ENCODE data around the gene DPP9.
"Not testable (repeated sequence)": the region's sequence is repeated elsewhere in the genome, so short reads cannot be mapped to it uniquely, and the experiment has no call there.

DPP9 gene

GRCh38 chr19:4723595-4724514 is at the start of gene DPP9:
DPP9 (minus strand) TSS chr19:4723842; CDS start chr19:4719906, 3,936 bp downstream.
- DNase-seq, result peak; percentile 96

GRCh38 chr19:4773047-4773640 is 49.5 kb upstream of the DPP9 start:
- DNase-seq, result no peak

GRCh38 chr19:4772566-4772965 is 48.9 kb upstream of the DPP9 start:
- DNase-seq, result no peak

- DNase-seq, result peak; percentile 55
Observed at GRCh38 chr19:4768934-4769777, 45.5 kb upstream of the DPP9 start.

- no peak for DNase-seq
Observed at GRCh38 chr19:4764393-4764660, 40.7 kb upstream of the DPP9 start.

- DNase-seq, result no peak
Observed at GRCh38 chr19:4763021-4763420, 39.4 kb upstream of the DPP9 start.

GRCh38 chr19:4760285-4760650 is 36.6 kb upstream of the DPP9 start:
- DNase-seq, result no peak

- peak; percentile 20 for DNase-seq
Observed at GRCh38 chr19:4759388-4760284, 36.0 kb upstream of the DPP9 start.

GRCh38 chr19:4758659-4759058 is 35.0 kb upstream of the DPP9 start:
- no peak for DNase-seq

- DNase-seq, result no peak
Observed at GRCh38 chr19:4758082-4758481, 34.4 kb upstream of the DPP9 start.

GRCh38 chr19:4755459-4755858 is 31.8 kb upstream of the DPP9 start:
- no peak for DNase-seq

- no peak for DNase-seq
Observed at GRCh38 chr19:4754248-4754647, 30.6 kb upstream of the DPP9 start.

GRCh38 chr19:4749870-4750590 is 26.4 kb upstream of the DPP9 start:
- DNase-seq, result no peak

- no peak for DNase-seq
Observed at GRCh38 chr19:4748589-4748988, 24.9 kb upstream of the DPP9 start.

GRCh38 chr19:4748185-4748584 is 24.5 kb upstream of the DPP9 start:
- DNase-seq, result no peak

GRCh38 chr19:4745986-4746385 is 22.3 kb upstream of the DPP9 start:
- no peak for DNase-seq

- not testable (repeated sequence) for DNase-seq
Observed at GRCh38 chr19:4745175-4745574, 21.5 kb upstream of the DPP9 start.

- no peak for DNase-seq
Observed at GRCh38 chr19:4744451-4745174, 21.0 kb upstream of the DPP9 start.

GRCh38 chr19:4742723-4743646 is 19.3 kb upstream of the DPP9 start:
- DNase-seq, result no peak

GRCh38 chr19:4740092-4740491 is 16.4 kb upstream of the DPP9 start:
- DNase-seq, result no peak

Measured in activated CD4-positive, alpha-beta T cell treated with anti-CD3 and anti-CD28 coated beads for 1 hour (primary cell).